Fibroblast of peridontal ligament (primary cell): Measurements from ENCODE around the gene CALR3.

Experiments
- DNase-seq: peaks from one replicate; pipeline ENCODE4 v3.0.0-alpha.2; 2010; ENCODE audit errors: extremely low read depth

Gene CALR3

DNA sequence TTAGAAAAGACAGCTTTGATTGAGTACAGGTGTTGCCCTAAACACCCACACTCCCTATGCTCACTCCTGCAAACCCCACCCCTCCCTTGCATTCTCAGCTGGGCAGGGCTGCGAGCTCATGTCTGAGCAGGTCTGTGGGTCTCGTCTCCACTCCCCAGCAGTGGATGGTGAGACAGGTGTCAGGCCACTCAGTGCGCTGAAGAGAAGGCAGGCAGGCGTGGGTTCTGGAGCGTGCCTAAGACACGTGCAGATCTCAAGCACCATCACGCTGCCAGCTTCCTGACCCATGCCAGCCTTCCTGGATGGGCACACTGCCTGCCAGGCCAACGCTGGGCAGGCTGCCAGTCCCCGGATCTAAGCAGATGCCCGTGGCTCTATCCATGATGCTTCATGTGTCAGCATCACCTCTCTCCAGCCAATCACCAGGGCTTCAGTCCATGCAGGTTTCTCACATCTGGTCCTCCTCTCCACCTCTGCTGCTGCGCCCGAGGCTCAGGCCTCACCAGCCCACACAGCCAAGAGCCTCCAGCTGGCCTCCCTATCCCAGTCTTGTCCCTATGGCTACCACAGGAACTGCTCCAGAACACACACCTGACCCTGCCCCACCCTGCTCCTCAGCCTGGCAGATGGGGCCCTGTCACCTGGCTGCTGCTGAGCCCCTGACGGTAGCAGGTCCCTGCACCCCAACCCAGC is 66.8 kb downstream of the CALR3 start:
- DNase-seq = no peak
